Neuronal stem cell (in vitro differentiated cells): ENCODE results near the gene TBL3.

Experiments
- DNase-seq: peaks from one replicate; pipeline ENCODE4 v3.0.0-alpha.2; 2013; ENCODE audit warnings: low spot score
- H2AFZ ChIP-seq: one replicate; pipeline ENCODE4 v1.6.1; 2013; ENCODE audit warnings: mild to moderate bottlenecking, low read length, inconsistent platforms
- H2AK5ac ChIP-seq: 2 replicates; pipeline ENCODE4 v1.6.1; 2013; ENCODE audit warnings: low read depth, mild to moderate bottlenecking, inconsistent platforms, low read length, moderate library complexity, mixed read lengths
- H2BK120ac ChIP-seq: 2 replicates; pipeline ENCODE4 v1.6.1; 2013; ENCODE audit warnings: low read depth, mild to moderate bottlenecking, inconsistent platforms, low read length, moderate library complexity, mixed read lengths
- H2BK12ac ChIP-seq: one replicate; pipeline ENCODE4 v1.6.1; 2013; ENCODE audit warnings: low read length, inconsistent platforms
- H2BK15ac ChIP-seq: 2 replicates; pipeline ENCODE4 v1.6.1; 2013; ENCODE audit warnings: mild to moderate bottlenecking, low read length, inconsistent platforms, mixed read lengths
- H2BK5ac ChIP-seq: one replicate; pipeline ENCODE4 v1.6.1; 2013; ENCODE audit warnings: inconsistent platforms, mild to moderate bottlenecking, low read length, moderate library complexity
- H3K14ac ChIP-seq: one replicate; pipeline ENCODE4 v1.6.1; 2013; ENCODE audit warnings: low read length, inconsistent platforms
- H3K18ac ChIP-seq: 2 replicates; pipeline ENCODE4 v1.6.1; 2013; ENCODE audit warnings: low read length, inconsistent platforms
- H3K23ac ChIP-seq: 2 replicates; pipeline ENCODE4 v1.6.1; 2013; ENCODE audit warnings: low read depth, mild to moderate bottlenecking, mixed read lengths, low read length, inconsistent platforms; ENCODE audit not compliant: poor library complexity
- H3K27ac ChIP-seq: replicated peaks from 3 replicates; pipeline ENCODE4 v1.5.1; 2013; ENCODE audit warnings: low read length, inconsistent platforms
- H3K27me3 ChIP-seq, 3 experiments: 2 replicates each; pipeline ENCODE4 v1.6.1; 2013; ENCODE audit warnings: low read length in 3 of 3, mild to moderate bottlenecking in 2 of 3, inconsistent platforms in 1 of 3, low read depth in 1 of 3, mixed read lengths in 1 of 3, moderate library complexity in 1 of 3; ENCODE audit not compliant: control insufficient read depth in 3 of 3, insufficient read depth in 3 of 3
- H3K36me3 ChIP-seq, 2 donors: replicated peaks in 1 of 2; 2 replicates each; pipeline ENCODE4 v1.6.1; 2013; ENCODE audit warnings: low read length in 2 of 2; ENCODE audit not compliant: control insufficient read depth in 2 of 2, insufficient read depth in 2 of 2
- H3K4ac ChIP-seq: 2 replicates; pipeline ENCODE4 v1.6.1; 2013; ENCODE audit warnings: inconsistent platforms, mild to moderate bottlenecking, low read length, moderate library complexity
- H3K4me1 ChIP-seq, 2 donors: 1 replicate in 1 of 2; 2 replicates in 1 of 2; pipeline ENCODE4 v1.6.1; 2013; ENCODE audit warnings: low read length in 2 of 2, low read depth in 1 of 2; ENCODE audit not compliant: control insufficient read depth in 2 of 2, insufficient read depth in 1 of 2
- H3K4me2 ChIP-seq: one replicate; pipeline ENCODE4 v1.6.1; 2013; ENCODE audit warnings: mild to moderate bottlenecking, low read length, inconsistent platforms; ENCODE audit not compliant: insufficient read depth, poor library complexity, severe bottlenecking
- H3K4me3 ChIP-seq, 2 donors: 2 replicates each; pipeline ENCODE4 v1.5.1; 2013; ENCODE audit warnings: low read length in 2 of 2, mild to moderate bottlenecking in 2 of 2, inconsistent platforms in 1 of 2, moderate library complexity in 1 of 2
- H3K79me1 ChIP-seq: one replicate; pipeline ENCODE4 v1.6.1; 2013; ENCODE audit warnings: low read depth, mild to moderate bottlenecking, inconsistent platforms, low read length, moderate library complexity
- H3K9ac ChIP-seq: one replicate; pipeline ENCODE4 v1.6.1; 2013; ENCODE audit warnings: mild to moderate bottlenecking, low read depth, low read length, inconsistent platforms; ENCODE audit not compliant: poor library complexity
- H3K9me3 ChIP-seq, 2 donors: replicated peaks in 1 of 2; 2 replicates each; pipeline versions ENCODE3 to v1.6.1; 2013; ENCODE audit warnings: low read length in 2 of 2, mild to moderate bottlenecking in 2 of 2, inconsistent platforms in 1 of 2, low read depth in 1 of 2, mixed read lengths in 1 of 2, moderate library complexity in 1 of 2; ENCODE audit not compliant: control insufficient read depth in 2 of 2, insufficient read depth in 1 of 2
- H4K8ac ChIP-seq: one replicate; pipeline ENCODE4 v1.6.1; 2013; ENCODE audit warnings: low read depth, mild to moderate bottlenecking, inconsistent platforms, low read length, moderate library complexity
- H4K91ac ChIP-seq: one replicate; pipeline ENCODE4 v1.6.1; 2013; ENCODE audit warnings: low read length, low read depth, mild to moderate bottlenecking, inconsistent platforms; ENCODE audit not compliant: poor library complexity
- WGBS, 2 donors: extraction: QIAGEN DNeasy Blood & Tissue Kit; methylation state at CpG; one replicate each; pipeline ENCODE4 v1.1.7; 2013; ENCODE audit warnings: missing lambda C conversion rate in 2 of 2, mixed read lengths in 1 of 2; ENCODE audit not compliant: insufficient read length in 2 of 2, insufficient replicate concordance in 1 of 2; ENCODE audit errors: extremely low coverage in 2 of 2; 5-methylcytosine and 5-hydroxymethylcytosine counted together

TBL3 gene

GRCh38 chr16:1932050-1933028 lies 39.5 kb upstream of the TBL3 start:
- Histone ChIP-seq H4K8ac (no peak overlapping the region), H3K79me1 (no peaks in the 10 kb centered on the region), H3K4me1 (peaks cover 4 to 9% of the 10 kb centered on the region in 2 donors), H3K9ac (peak overlapping the region; percentile 44), H3K27ac (no peak overlapping the region), H3K18ac (peak overlapping the region; percentile 89), H3K4me2 (no peak overlapping the region), H2AFZ (peak overlapping the region; percentile 72), H3K9me3 (no peaks in the 10 kb centered on the region), H2BK5ac (peak overlapping the region; percentile 75), H3K4ac (peak overlapping the region; percentile 93), H2AK5ac (peak overlapping the region; percentile 99), H2BK12ac (peak overlapping the region; percentile 90), H2BK15ac (peak overlapping the region; percentile 85), H4K91ac (peak overlapping the region; percentile 53), H3K27me3 (peaks cover 0 to 8% (median 5%) of the 10 kb centered on the region in 3 experiments), H3K14ac (peak overlapping the region; percentile 94), H3K36me3 (peaks cover 0 to 4% of the 10 kb centered on the region in 2 donors), H2BK120ac (no peak overlapping the region), H3K4me3 (no peak overlapping the region), H3K23ac (peak overlapping the region; percentile 80)
- DNase-seq, result no peak
- no CpG with 5 or more reads among the region's 19 CpGs for WGBS, 2 donors

- H4K8ac ChIP-seq, result no peak overlapping the region
- peak overlapping the region; percentile 71 for H3K18ac ChIP-seq
- H2BK12ac ChIP-seq, result peak overlapping the region; percentile 97
- H3K4ac ChIP-seq, result no peak overlapping the region
- peak overlapping the region; percentile 77 for H3K9ac ChIP-seq
- H2BK5ac ChIP-seq, result no peak overlapping the region
- no CpG with 5 or more reads among the region's 23 CpGs for WGBS, 2 donors
- H2AFZ ChIP-seq, result peak overlapping the region; percentile 72
- peaks cover 3 to 9% of the 10 kb centered on the region in 2 donors for H3K36me3 ChIP-seq
- H3K14ac ChIP-seq, result peak overlapping the region; percentile 94
- no peak overlapping the region for H2BK120ac ChIP-seq
- H2AK5ac ChIP-seq, result peak overlapping the region; percentile 99
- no peak overlapping the region for H3K27ac ChIP-seq
- no peaks in the 10 kb centered on the region for H3K79me1 ChIP-seq
- no peak overlapping the region for H4K91ac ChIP-seq
- no peak for DNase-seq
- peak overlapping the region; percentile 73 for H3K23ac ChIP-seq
- peaks cover 0 to 7% (median 5%) of the 10 kb centered on the region in 3 experiments for H3K27me3 ChIP-seq
- H3K9me3 ChIP-seq, result no peaks in the 10 kb centered on the region
- peak overlapping the region; percentile 91 for H2BK15ac ChIP-seq
- no peak overlapping the region for H3K4me3 ChIP-seq
- H3K4me1 ChIP-seq, result peaks cover 4 to 9% of the 10 kb centered on the region in 2 donors
- no peak overlapping the region for H3K4me2 ChIP-seq
Measured at GRCh38 chr16:1933097-1933661, 38.7 kb upstream of the TBL3 start.

GRCh38 chr16:1936945-1937479 lies 34.8 kb upstream of the TBL3 start:
- H3K18ac ChIP-seq, result no peak overlapping the region
- H3K9ac ChIP-seq, result no peak overlapping the region
- no peak overlapping the region for H2AK5ac ChIP-seq
- no peak overlapping the region for H2BK5ac ChIP-seq
- H4K91ac ChIP-seq, result no peak overlapping the region
- H3K23ac ChIP-seq, result no peak overlapping the region
- no peak overlapping the region for H3K27ac ChIP-seq
- no peaks in the 10 kb centered on the region for H3K27me3 ChIP-seq
- H3K4me2 ChIP-seq, result no peak overlapping the region
- no peak overlapping the region for H3K4me3 ChIP-seq
- H3K9me3 ChIP-seq, result no peaks in the 10 kb centered on the region
- H3K4ac ChIP-seq, result no peak overlapping the region
- peaks cover 13 to 30% of the 10 kb centered on the region in 2 donors for H3K36me3 ChIP-seq
- H2BK12ac ChIP-seq, result no peak overlapping the region
- no peak overlapping the region for H3K14ac ChIP-seq
- no peak overlapping the region for H2AFZ ChIP-seq
- no CpG with 5 or more reads among the region's 11 CpGs for WGBS, 2 donors
- no peak overlapping the region for H4K8ac ChIP-seq
- no peak overlapping the region for H2BK120ac ChIP-seq
- DNase-seq, result no peak
- no peaks in the 10 kb centered on the region for H3K79me1 ChIP-seq
- H3K4me1 ChIP-seq, result peaks cover 4 to 6% of the 10 kb centered on the region in 2 donors
- H2BK15ac ChIP-seq, result no peak overlapping the region

GRCh38 chr16:1938316-1938715 lies 33.5 kb upstream of the TBL3 start:
- H3K14ac ChIP-seq, result no peak overlapping the region
- H2BK5ac ChIP-seq, result no peak overlapping the region
- no peak for DNase-seq
- no peaks in the 10 kb centered on the region for H3K79me1 ChIP-seq
- H3K4me2 ChIP-seq, result no peak overlapping the region
- no peak overlapping the region for H2BK12ac ChIP-seq
- H3K27me3 ChIP-seq, result no peaks in the 10 kb centered on the region
- peaks cover 6 to 11% of the 10 kb centered on the region in 2 donors for H3K4me1 ChIP-seq
- no peak overlapping the region for H2BK120ac ChIP-seq
- H2BK15ac ChIP-seq, result no peak overlapping the region
- no peak overlapping the region for H3K18ac ChIP-seq
- no peak overlapping the region for H2AK5ac ChIP-seq
- no peak overlapping the region for H3K27ac ChIP-seq
- WGBS, 2 donors, result no CpG with 5 or more reads among the region's 10 CpGs
- no peak overlapping the region for H3K23ac ChIP-seq
- H4K8ac ChIP-seq, result no peak overlapping the region
- H3K9me3 ChIP-seq, result no peaks in the 10 kb centered on the region
- H2AFZ ChIP-seq, result no peak overlapping the region
- no peak overlapping the region for H4K91ac ChIP-seq
- no peak overlapping the region for H3K4me3 ChIP-seq
- no peak overlapping the region for H3K9ac ChIP-seq
- peaks cover 13 to 30% of the 10 kb centered on the region in 2 donors for H3K36me3 ChIP-seq
- H3K4ac ChIP-seq, result no peak overlapping the region
